HUES64 (cell line): ENCODE data around the gene TMEM170B.

ENCODE experiments used
- H3K27ac ChIP-seq: 2 replicates; pipeline ENCODE4 v1.7.0; 2013; ENCODE audit warnings: low read depth, low read length, inconsistent platforms
- H3K27me3 ChIP-seq: 2 replicates; pipeline ENCODE4 v1.6.1; 2013; ENCODE audit warnings: mild to moderate bottlenecking, low read length; ENCODE audit not compliant: insufficient read depth
- H3K36me3 ChIP-seq: 2 replicates; pipeline ENCODE4 v1.6.1; 2013; ENCODE audit warnings: mild to moderate bottlenecking, low read length; ENCODE audit not compliant: insufficient read depth
- H3K4me1 ChIP-seq: 2 replicates; pipeline ENCODE4 v1.6.1; 2013; ENCODE audit warnings: mild to moderate bottlenecking, low read length, moderate library complexity; ENCODE audit not compliant: insufficient read depth
- H3K4me3 ChIP-seq: 2 replicates; pipeline ENCODE4 v1.5.1; 2013; ENCODE audit warnings: mild to moderate bottlenecking, low read length, moderate library complexity
- H3K9ac ChIP-seq: 2 replicates; pipeline ENCODE4 v1.6.1; 2013; ENCODE audit warnings: mild to moderate bottlenecking, low read depth, low read length
- H3K9me3 ChIP-seq: 2 replicates; pipeline ENCODE4 v1.6.1; 2013; ENCODE audit warnings: low read depth, low read length; ENCODE audit not compliant: insufficient read depth
- WGBS: fragments of 150-250, 120-280 bp; methylation state at CpG from one replicate; pipeline ENCODE4 v1.1.7; 2013; ENCODE audit warnings: missing lambda C conversion rate; 5-methylcytosine and 5-hydroxymethylcytosine counted together

TMEM170B gene

DNA sequence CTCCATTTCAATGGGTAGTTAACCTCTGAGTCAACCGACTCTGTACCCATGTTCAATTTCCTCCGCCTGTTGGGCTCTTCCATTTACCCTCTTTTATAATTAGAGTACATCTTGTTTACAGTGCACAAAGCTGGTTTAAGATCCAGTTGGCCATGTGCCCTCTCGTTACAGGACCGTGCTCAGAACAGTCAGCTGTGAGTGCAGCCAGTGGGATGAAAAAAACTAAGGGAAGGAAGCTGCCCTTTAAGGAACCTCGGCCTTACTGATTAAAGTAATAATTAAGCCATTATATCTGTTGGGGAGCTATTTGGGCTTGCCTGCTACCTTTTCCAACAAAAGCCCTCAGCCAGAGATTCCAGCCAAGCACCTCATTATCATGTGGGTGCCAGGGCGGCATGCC is 68.8 kb downstream of the TMEM170B start:
- no peaks in the 10 kb centered on the region for H3K36me3 ChIP-seq
- H3K27me3 ChIP-seq: no peaks in the 10 kb centered on the region
- H3K4me3 ChIP-seq: no peak overlapping the region
- no peak overlapping the region for H3K9ac ChIP-seq
- no peaks in the 10 kb centered on the region for H3K9me3 ChIP-seq
- 82% methylated on average over 6 of the region's 6 CpGs for WGBS
- peaks cover 34% of the 10 kb centered on the region for H3K4me1 ChIP-seq
- H3K27ac ChIP-seq: no peak overlapping the region

DNA sequence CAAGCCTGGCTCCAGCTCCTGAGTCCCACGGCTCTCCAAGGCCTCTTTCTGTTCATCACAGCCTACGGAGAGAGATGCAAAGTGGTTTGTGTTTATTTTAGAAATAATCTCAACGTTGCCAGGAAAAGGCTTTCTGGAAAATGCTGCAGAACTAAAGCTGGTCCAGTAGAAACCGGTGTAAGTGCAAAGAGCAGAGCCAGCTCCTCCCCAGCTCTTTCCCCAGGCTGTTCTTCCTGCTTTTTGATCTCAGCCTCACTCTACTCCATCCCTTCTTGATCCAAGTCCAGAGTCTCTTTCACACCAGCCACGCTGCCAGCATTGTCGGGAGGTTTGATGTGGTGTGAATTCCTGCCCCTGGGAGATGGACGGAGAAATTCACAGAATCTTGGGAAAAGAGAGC is 69.8 kb downstream of the TMEM170B start:
- no peak overlapping the region for H3K4me3 ChIP-seq
- no peaks in the 10 kb centered on the region for H3K27me3 ChIP-seq
- H3K9ac ChIP-seq: no peak overlapping the region
- H3K4me1 ChIP-seq: peaks cover 27% of the 10 kb centered on the region
- 79% methylated on average over 7 of the region's 7 CpGs for WGBS
- H3K9me3 ChIP-seq: no peaks in the 10 kb centered on the region
- H3K36me3 ChIP-seq: no peaks in the 10 kb centered on the region
- no peak overlapping the region for H3K27ac ChIP-seq

GRCh38 chr6:11608600-11609323 is 71.2 kb downstream of the TMEM170B start:
- WGBS: 98% methylated on average over 6 of the region's 6 CpGs
- H3K4me1 ChIP-seq: peaks cover 24% of the 10 kb centered on the region; the same call in 1 of the 2 replicates
- no peaks in the 10 kb centered on the region for H3K9me3 ChIP-seq
- H3K4me3 ChIP-seq: no peak overlapping the region
- H3K36me3 ChIP-seq: no peaks in the 10 kb centered on the region
- H3K9ac ChIP-seq: 0 out of 2 replicates have a peak overlapping the region, but pooled peaks have one; percentile 4
- peak overlapping the region; percentile 29; the same call in 1 of the 2 replicates for H3K27ac ChIP-seq
- H3K27me3 ChIP-seq: no peaks in the 10 kb centered on the region

DNA sequence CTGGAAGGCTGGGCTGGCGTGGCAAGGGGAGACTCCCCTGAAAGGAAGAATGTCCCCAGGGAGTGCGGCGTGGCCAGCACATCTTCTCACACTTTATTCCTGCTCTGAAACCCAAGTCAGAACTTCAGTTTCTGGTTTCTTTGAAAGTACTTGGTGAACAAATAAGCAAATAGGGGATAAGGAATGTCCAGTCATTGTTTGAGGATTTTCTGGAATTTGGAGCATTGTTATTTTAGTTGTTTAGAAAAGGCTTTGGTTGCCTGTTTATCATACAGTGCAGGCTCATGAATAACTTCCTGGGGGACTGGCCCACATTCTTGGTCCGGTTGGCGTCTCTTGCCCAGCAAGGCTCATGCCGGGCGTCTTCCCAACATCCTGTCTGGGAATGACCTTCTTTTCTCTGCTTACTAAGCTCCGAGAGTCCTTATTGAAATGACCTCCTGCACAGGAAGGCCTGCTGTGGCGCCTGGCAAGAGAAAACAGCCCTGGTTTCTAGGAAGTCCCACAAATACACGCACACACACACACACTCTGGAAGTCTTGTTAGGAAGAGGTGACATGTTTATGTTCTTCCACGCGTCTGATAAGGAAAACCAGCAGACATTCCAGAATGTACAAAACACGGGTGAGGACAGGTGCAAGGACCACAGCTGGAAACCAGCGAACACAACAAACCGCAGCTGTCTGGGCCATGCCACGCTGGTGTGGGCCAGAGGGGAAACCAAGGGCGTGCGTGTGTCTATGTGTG is 71.9 kb downstream of the TMEM170B start:
- H3K9ac ChIP-seq: 0 out of 2 replicates have a peak overlapping the region, but pooled peaks have one; percentile 4
- peak overlapping the region; percentile 29; the same call in 1 of the 2 replicates for H3K27ac ChIP-seq
- H3K9me3 ChIP-seq: no peaks in the 10 kb centered on the region
- no peaks in the 10 kb centered on the region for H3K27me3 ChIP-seq
- H3K4me1 ChIP-seq: peaks cover 24% of the 10 kb centered on the region; the same call in 1 of the 2 replicates
- no peaks in the 10 kb centered on the region for H3K36me3 ChIP-seq
- 87% methylated on average over 15 of the region's 18 CpGs for WGBS
- no peak overlapping the region for H3K4me3 ChIP-seq

GRCh38 chr6:11613336-11613735 is 75.8 kb downstream of the TMEM170B start:
- Histone ChIP-seq H3K36me3 (no peaks in the 10 kb centered on the region), H3K4me3 (no peak overlapping the region), H3K9ac (no peak overlapping the region), H3K27me3 (no peaks in the 10 kb centered on the region), H3K27ac (no peak overlapping the region), H3K9me3 (no peaks in the 10 kb centered on the region), H3K4me1 (peaks cover 12% of the 10 kb centered on the region; the same call in 1 of the 2 replicates)
- 100% methylated on average over 1 of the region's 1 CpG for WGBS

DNA sequence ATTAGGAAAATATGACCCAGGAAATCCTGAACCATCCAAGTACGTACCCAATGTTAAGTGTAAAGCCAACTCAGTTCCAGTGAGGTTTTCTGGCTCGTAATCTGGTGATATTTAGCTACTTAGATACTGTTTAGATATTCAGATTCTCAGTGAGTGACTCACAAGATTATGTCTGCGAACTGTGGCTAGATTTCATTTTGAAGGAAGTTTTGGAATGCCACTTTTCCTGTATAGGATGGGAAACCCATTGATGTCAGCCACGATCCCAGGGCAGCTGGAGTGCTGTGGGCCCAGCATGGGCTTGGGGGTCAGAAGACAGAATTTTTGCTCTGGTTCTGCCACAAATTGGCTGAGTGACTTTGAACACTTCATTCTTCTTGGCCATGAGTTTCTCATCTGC is 76.3 kb downstream of the TMEM170B start:
- no peaks in the 10 kb centered on the region for H3K9me3 ChIP-seq
- no peak overlapping the region for H3K27ac ChIP-seq
- H3K4me1 ChIP-seq: peaks cover 10% of the 10 kb centered on the region; the same call in 1 of the 2 replicates
- H3K27me3 ChIP-seq: no peaks in the 10 kb centered on the region
- 93% methylated on average over 4 of the region's 4 CpGs for WGBS
- H3K36me3 ChIP-seq: no peaks in the 10 kb centered on the region
- no peak overlapping the region for H3K9ac ChIP-seq
- H3K4me3 ChIP-seq: no peak overlapping the region

DNA sequence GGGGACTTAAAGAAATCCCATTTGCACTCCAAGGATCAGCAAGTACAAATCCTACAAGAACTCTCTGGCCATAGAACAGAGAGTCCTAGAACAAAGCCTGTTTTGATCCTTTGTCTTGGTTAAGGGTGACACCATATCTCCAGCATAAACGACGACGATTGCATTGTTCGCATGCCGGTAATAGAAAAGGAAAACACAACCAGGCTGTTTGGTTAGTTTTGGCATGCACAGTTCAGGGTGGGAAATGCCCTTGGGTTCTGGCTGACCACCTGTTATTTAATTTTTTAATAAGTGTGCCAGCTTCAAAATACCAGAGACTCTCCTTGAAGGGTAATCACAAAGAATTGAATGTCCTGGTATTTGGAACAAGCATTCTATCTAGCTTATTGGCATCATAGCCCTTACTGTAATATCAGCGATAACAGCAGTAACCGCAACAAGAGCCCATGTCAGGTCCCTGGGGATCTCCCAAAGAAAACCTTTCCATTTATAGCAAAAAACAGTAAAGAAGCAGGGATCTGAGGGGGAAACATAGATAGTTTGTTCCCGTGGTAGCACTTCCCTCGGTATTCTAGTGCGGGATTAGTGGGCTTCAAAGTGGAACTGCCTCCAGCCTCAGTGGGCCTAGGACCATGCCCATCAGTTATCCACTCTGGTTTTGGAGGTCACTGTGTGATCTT is 77.1 kb downstream of the TMEM170B start:
- Histone ChIP-seq H3K27me3 (no peaks in the 10 kb centered on the region), H3K9me3 (no peaks in the 10 kb centered on the region), H3K36me3 (no peaks in the 10 kb centered on the region), H3K27ac (no peak overlapping the region), H3K4me3 (no peak overlapping the region), H3K4me1 (peaks cover 2% of the 10 kb centered on the region; the same call in 1 of the 2 replicates), H3K9ac (no peak overlapping the region)
- 94% methylated on average over 10 of the region's 10 CpGs for WGBS

- no peak overlapping the region for H3K4me3 ChIP-seq
- H3K9ac ChIP-seq: no peak overlapping the region
- no peak overlapping the region for H3K27ac ChIP-seq
- no peaks in the 10 kb centered on the region for H3K4me1 ChIP-seq
- H3K36me3 ChIP-seq: no peaks in the 10 kb centered on the region
- no peaks in the 10 kb centered on the region for H3K9me3 ChIP-seq
- WGBS: 96% methylated on average over 5 of the region's 5 CpGs
- H3K27me3 ChIP-seq: no peaks in the 10 kb centered on the region
Measured at GRCh38 chr6:11615214-11615602, 77.7 kb downstream of the TMEM170B start.

- Histone ChIP-seq H3K9ac (no peak overlapping the region), H3K4me1 (no peaks in the 10 kb centered on the region), H3K27ac (no peak overlapping the region), H3K36me3 (no peaks in the 10 kb centered on the region), H3K4me3 (no peak overlapping the region), H3K9me3 (no peaks in the 10 kb centered on the region), H3K27me3 (no peaks in the 10 kb centered on the region)
- WGBS: 88% methylated on average over 5 of the region's 5 CpGs
Measured at GRCh38 chr6:11616200-11616611, 78.7 kb downstream of the TMEM170B start.

- Histone ChIP-seq H3K9ac (no peak overlapping the region), H3K27me3 (no peaks in the 10 kb centered on the region), H3K27ac (no peak overlapping the region), H3K9me3 (no peaks in the 10 kb centered on the region), H3K36me3 (no peaks in the 10 kb centered on the region), H3K4me3 (no peak overlapping the region), H3K4me1 (no peaks in the 10 kb centered on the region)
- WGBS: 68% methylated on average over 4 of the region's 4 CpGs
Measured at GRCh38 chr6:11618533-11618932, 81.0 kb downstream of the TMEM170B start.

GRCh38 chr6:11621119-11621518 is 83.6 kb downstream of the TMEM170B start:
- H3K4me1 ChIP-seq: no peaks in the 10 kb centered on the region
- H3K27me3 ChIP-seq: no peaks in the 10 kb centered on the region
- no peak overlapping the region for H3K27ac ChIP-seq
- H3K4me3 ChIP-seq: no peak overlapping the region
- no peak overlapping the region for H3K9ac ChIP-seq
- no peaks in the 10 kb centered on the region for H3K9me3 ChIP-seq
- WGBS: 94% methylated on average over 5 of the region's 5 CpGs
- H3K36me3 ChIP-seq: no peaks in the 10 kb centered on the region
